Measurements from ENCODE around the gene C22orf15. TPM values are rescaled to one million over a fixed set of nuclear protein-coding genes. Genes with fewer than 3 reads are reported as not detected.

The C22orf15 gene
- total and polyA plus RNA-seq, 9 of the 15 experiments (the other 6 are each of a cell fraction or from before 2014, with no cell fraction given), result 0.07 TPM; not detected in 8

GRCh38 chr22:23744485-23744884, 18.3 kb upstream of the C22orf15 start (continued):
- TF ChIP-seq SFPQ (IDR thresholded peaks at IDR 0.05; ENCODE audit: low read depth, low read length), result no peak
- no peak for TF ChIP-seq NFE2 (IDR thresholded peaks at IDR 0.05; ENCODE audit: low read depth)
- TF ChIP-seq ZNF740 (CRISPR knock-in tag; IDR thresholded peaks at IDR 0.05), result no peak
- TF ChIP-seq ZNF740 (tag; IDR thresholded peaks at IDR 0.05), result no peak
- no peak for TF ChIP-seq LARP7 (IDR thresholded peaks at IDR 0.05)
- TF ChIP-seq, protein P1, sequence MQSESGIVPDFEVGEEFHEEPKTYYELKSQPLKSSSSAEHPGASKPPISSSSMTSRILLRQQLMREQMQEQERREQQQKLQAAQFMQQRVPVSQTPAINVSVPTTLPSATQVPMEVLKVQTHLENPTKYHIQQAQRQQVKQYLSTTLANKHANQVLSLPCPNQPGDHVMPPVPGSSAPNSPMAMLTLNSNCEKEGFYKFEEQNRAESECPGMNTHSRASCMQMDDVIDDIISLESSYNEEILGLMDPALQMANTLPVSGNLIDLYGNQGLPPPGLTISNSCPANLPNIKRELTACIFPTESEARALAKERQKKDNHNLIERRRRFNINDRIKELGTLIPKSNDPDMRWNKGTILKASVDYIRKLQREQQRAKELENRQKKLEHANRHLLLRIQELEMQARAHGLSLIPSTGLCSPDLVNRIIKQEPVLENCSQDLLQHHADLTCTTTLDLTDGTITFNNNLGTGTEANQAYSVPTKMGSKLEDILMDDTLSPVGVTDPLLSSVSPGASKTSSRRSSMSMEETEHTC (IDR thresholded peaks at IDR 0.05), result no peak
- TF ChIP-seq RAD51 (IDR thresholded peaks at IDR 0.05; ENCODE audit: borderline replicate concordance, low read depth), result no peak
- no peak for TF ChIP-seq HNRNPUL1 (IDR thresholded peaks at IDR 0.05; ENCODE audit: low read length)
- no peak for TF ChIP-seq SMAD1 (IDR thresholded peaks at IDR 0.05; ENCODE audit: low read depth, low read length, partially characterized antibody)
- no peak for TF ChIP-seq BHLHE40 (IDR thresholded peaks at IDR 0.05; ENCODE audit: low read length)
- no peak for TF ChIP-seq NCOA1 (IDR thresholded peaks at IDR 0.05; ENCODE audit: low read depth)
- TF ChIP-seq ZBTB34 (CRISPR knock-in tag; IDR thresholded peaks at IDR 0.05), result no peak
- no peak for TF ChIP-seq ETS2 (tag; IDR thresholded peaks at IDR 0.05; ENCODE audit: borderline replicate concordance, poor library complexity, severe bottlenecking)
